ENCODE measurements around the gene P4HB. TPM values are rescaled to one million over a fixed set of nuclear protein-coding genes. Genes with fewer than 3 reads are reported as not detected.

P4HB gene
- total RNA-seq, 1 donor from 2014 or later: 203 TPM

- Mint-ChIP-seq H3K27ac (no peak overlapping the region), H3K27me3 (ENCODE audit: insufficient read depth, low read depth) (peaks cover 6% of the 10 kb centered on the region), H3K36me3 (peaks cover 9% of the 10 kb centered on the region), H3K4me1 (no peaks in the 10 kb centered on the region), H3K9me3 (no peaks in the 10 kb centered on the region), H3K4me3 (no peak overlapping the region)
- Histone ChIP-seq H3K27ac (no peak overlapping the region), H3K4me3 (no peak overlapping the region), H3K79me2 (ENCODE audit: low read depth) (no peaks in the 10 kb centered on the region), H3K4me2 (no peak overlapping the region), H3K9ac (no peak overlapping the region), H3K4me1 (no peaks in the 10 kb centered on the region), H3K36me3 (no peaks in the 10 kb centered on the region), H3F3A (ENCODE audit: low read depth) (peaks cover 3% of the 10 kb centered on the region), H2AFZ (replicated peaks) (no peak overlapping the region), H3K9me3 (ENCODE audit: low read depth) (no peaks in the 10 kb centered on the region), H4K20me1 (ENCODE audit: low read depth) (no peaks in the 10 kb centered on the region), H3K27me3 (no peaks in the 10 kb centered on the region)
- no peak for DNase-seq (ENCODE audit: low spot score)
- TF ChIP-seq EZH2 (IDR thresholded peaks at IDR 0.05): no peak
- TF ChIP-seq EZH2phosphoT487 (IDR thresholded peaks at IDR 0.05): no peak
- no peak for TF ChIP-seq CTCF (IDR thresholded peaks at IDR 0.05)
These were observed 13.3 kb downstream of the P4HB start for GRCh38 chr17:81846743-81847689.

GRCh38 chr17:81845881-81846742 is 14.2 kb downstream of the P4HB start:
- no peak overlapping the region for H3K27ac Mint-ChIP-seq
- Histone ChIP-seq H3K4me2 (no peak overlapping the region), H3K4me1 (no peaks in the 10 kb centered on the region), H4K20me1 (ENCODE audit: low read depth) (no peaks in the 10 kb centered on the region), H3K4me3 (no peak overlapping the region), H3K27me3 (no peaks in the 10 kb centered on the region), H3K79me2 (ENCODE audit: low read depth) (no peaks in the 10 kb centered on the region), H3K9me3 (ENCODE audit: low read depth) (no peaks in the 10 kb centered on the region), H2AFZ (replicated peaks) (no peak overlapping the region), H3K27ac (no peak overlapping the region), H3K36me3 (no peaks in the 10 kb centered on the region), H3K9ac (no peak overlapping the region), H3F3A (ENCODE audit: low read depth) (peaks cover 5% of the 10 kb centered on the region)
- H3K4me1 Mint-ChIP-seq: no peaks in the 10 kb centered on the region
- H3K27me3 Mint-ChIP-seq (ENCODE audit: insufficient read depth, low read depth): peaks cover 6% of the 10 kb centered on the region
- DNase-seq (ENCODE audit: low spot score): no peak
- no peak overlapping the region for H3K4me3 Mint-ChIP-seq
- H3K36me3 Mint-ChIP-seq: peaks cover 8% of the 10 kb centered on the region
- H3K9me3 Mint-ChIP-seq: no peaks in the 10 kb centered on the region
- TF ChIP-seq EZH2 (IDR thresholded peaks at IDR 0.05) (no peak), CTCF (IDR thresholded peaks at IDR 0.05) (no peak), EZH2phosphoT487 (IDR thresholded peaks at IDR 0.05) (no peak)

- Mint-ChIP-seq H3K4me1 (no peaks in the 10 kb centered on the region), H3K4me3 (no peak overlapping the region), H3K27ac (no peak overlapping the region), H3K36me3 (peaks cover 8% of the 10 kb centered on the region), H3K9me3 (no peaks in the 10 kb centered on the region), H3K27me3 (ENCODE audit: insufficient read depth, low read depth) (peaks cover 7% of the 10 kb centered on the region)
- Histone ChIP-seq H4K20me1 (ENCODE audit: low read depth) (no peaks in the 10 kb centered on the region), H3K4me3 (no peak overlapping the region), H3K27me3 (no peaks in the 10 kb centered on the region), H3K9me3 (ENCODE audit: low read depth) (no peaks in the 10 kb centered on the region), H3K36me3 (no peaks in the 10 kb centered on the region), H3K4me1 (no peaks in the 10 kb centered on the region), H3F3A (ENCODE audit: low read depth) (peaks cover 5% of the 10 kb centered on the region), H3K4me2 (no peak overlapping the region), H3K27ac (no peak overlapping the region), H2AFZ (replicated peaks) (no peak overlapping the region), H3K9ac (no peak overlapping the region), H3K79me2 (ENCODE audit: low read depth) (no peaks in the 10 kb centered on the region)
- TF ChIP-seq EZH2 (IDR thresholded peaks at IDR 0.05) (no peak), EZH2phosphoT487 (IDR thresholded peaks at IDR 0.05) (no peak), CTCF (IDR thresholded peaks at IDR 0.05) (no peak)
- no peak for DNase-seq (ENCODE audit: low spot score)
These were observed 15.0 kb downstream of the P4HB start for GRCh38 chr17:81845361-81845760.

Data from neural progenitor cell (in vitro differentiated cells).